SK-N-MC (cell line): ENCODE data around the gene ZSWIM3.

ENCODE experiments used
- EZH2 ChIP-seq: fragments of 200-600 bp; sonication (generic); IDR thresholded peaks from one replicate; pipeline ENCODE4 v1.6.1; 2017; ENCODE audit warnings: antibody characterized with exemption
- FOXP2 ChIP-seq: optimal IDR thresholded peaks from 2 replicates; pipeline ENCODE3; 2011; ENCODE audit warnings: mild to moderate bottlenecking, moderate library complexity; ENCODE audit not compliant: insufficient read depth; ENCODE audit errors: extremely low read length, control extremely low read depth
- POLR2AphosphoS5 ChIP-seq: IDR thresholded peaks from 2 replicates; pipeline ENCODE4 v1.6.1; 2012; ENCODE audit warnings: mild to moderate bottlenecking, low read depth, low read length, borderline replicate concordance

DNA sequence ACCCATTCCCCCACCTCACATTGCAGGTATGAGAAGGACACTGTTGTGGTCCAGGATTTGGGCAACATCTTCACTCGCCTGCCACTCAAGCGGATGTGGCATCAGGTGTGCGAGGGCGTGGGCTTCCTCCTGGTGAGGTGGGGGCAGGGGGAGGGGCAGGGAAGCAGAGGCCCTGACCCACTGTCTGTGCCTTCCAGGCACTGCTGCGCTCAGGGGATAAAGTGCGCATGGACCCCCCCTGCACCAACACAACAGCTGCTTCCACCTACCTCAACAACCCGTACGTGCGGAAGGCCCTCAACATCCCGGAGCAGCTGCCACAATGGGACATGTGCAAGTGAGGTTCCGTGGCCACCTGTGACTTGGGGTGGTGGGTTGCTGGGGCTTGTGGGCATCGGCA is 37.4 kb downstream of the ZSWIM3 start:
- TF ChIP-seq POLR2AphosphoS5 (no peak), EZH2 (no peak), FOXP2 (no peak)
